ENCODE measurements around the gene RSRC1.
"Not testable (repeated sequence)": the region's sequence is repeated elsewhere in the genome, so short reads cannot be mapped to it uniquely, and the experiment has no call there.

The RSRC1 gene

GRCh38 chr3:158122721-158123120 is 12.8 kb downstream of the RSRC1 start:
- H3K4me3 Mint-ChIP-seq; H3K27me3 Mint-ChIP-seq; H3K27ac Mint-ChIP-seq; H3K9me3 Mint-ChIP-seq; DNase-seq; ATAC-seq (replicated peaks): not testable (repeated sequence)
- H3K36me3 Mint-ChIP-seq (ENCODE audit: insufficient read depth) = peaks cover 32% of the 10 kb centered on the region
- peaks cover 7 to 19% of the 10 kb centered on the region in 2 donors for H3K4me1 Mint-ChIP-seq (ENCODE audit: low read depth in 2 of 2)

- Mint-ChIP-seq H3K4me1 (ENCODE audit: low read depth in 2 of 2) (peaks cover 2 to 15% of the 10 kb centered on the region in 2 donors), H3K36me3 (ENCODE audit: insufficient read depth) (peaks cover 39% of the 10 kb centered on the region), H3K27me3 (no peaks in the 10 kb centered on the region), H3K9me3 (peaks cover 0 to 8% of the 10 kb centered on the region in 2 donors), H3K4me3 (no peak overlapping the region), H3K27ac (no peak overlapping the region)
- no peak for ATAC-seq (replicated peaks)
- DNase-seq = no peak
These were observed 17.6 kb downstream of the RSRC1 start for GRCh38 chr3:158127250-158128219.

GRCh38 chr3:158128755-158129154 is 18.9 kb downstream of the RSRC1 start:
- ATAC-seq (replicated peaks) = no peak
- no peaks in the 10 kb centered on the region for H3K27me3 Mint-ChIP-seq
- peaks cover 2 to 15% of the 10 kb centered on the region in 2 donors for H3K4me1 Mint-ChIP-seq (ENCODE audit: low read depth in 2 of 2)
- peaks cover 0 to 8% of the 10 kb centered on the region in 2 donors for H3K9me3 Mint-ChIP-seq
- no peak overlapping the region for H3K4me3 Mint-ChIP-seq
- H3K27ac Mint-ChIP-seq = no peak overlapping the region
- peaks cover 31% of the 10 kb centered on the region for H3K36me3 Mint-ChIP-seq (ENCODE audit: insufficient read depth)
- no peak for DNase-seq

- no peaks in the 10 kb centered on the region for H3K9me3 Mint-ChIP-seq
These were observed 24.5 kb downstream of the RSRC1 start for GRCh38 chr3:158134363-158134762.

GRCh38 chr3:158140396-158140795 is 30.5 kb downstream of the RSRC1 start:
- no peak for ATAC-seq (replicated peaks)

More at GRCh38 chr3:158134363-158134762, 24.5 kb downstream of the RSRC1 start:
- H3K27me3 Mint-ChIP-seq = no peaks in the 10 kb centered on the region
- ATAC-seq (replicated peaks) (no peak), DNase-seq (no peak)
- peaks cover 12% of the 10 kb centered on the region for H3K36me3 Mint-ChIP-seq (ENCODE audit: insufficient read depth)
- H3K4me3 Mint-ChIP-seq = no peak overlapping the region
- peaks cover 0 to 7% of the 10 kb centered on the region in 2 donors for H3K4me1 Mint-ChIP-seq (ENCODE audit: low read depth in 2 of 2)
- H3K27ac Mint-ChIP-seq = no peak overlapping the region

GRCh38 chr3:158148218-158148617 is 38.3 kb downstream of the RSRC1 start:
- H3K27ac Mint-ChIP-seq = no peak overlapping the region
- DNase-seq = no peak
- peaks cover 2 to 31% of the 10 kb centered on the region in 2 donors for H3K4me1 Mint-ChIP-seq (ENCODE audit: low read depth in 2 of 2)
- no peak for ATAC-seq (replicated peaks)
- no peaks in the 10 kb centered on the region for H3K36me3 Mint-ChIP-seq (ENCODE audit: insufficient read depth)
- H3K9me3 Mint-ChIP-seq = no peaks in the 10 kb centered on the region
- no peak overlapping the region for H3K4me3 Mint-ChIP-seq
- no peaks in the 10 kb centered on the region for H3K27me3 Mint-ChIP-seq

More at GRCh38 chr3:158140396-158140795, 30.5 kb downstream of the RSRC1 start:
- peaks cover 0 to 7% of the 10 kb centered on the region in 2 donors for H3K4me1 Mint-ChIP-seq (ENCODE audit: low read depth in 2 of 2)
- no peaks in the 10 kb centered on the region for H3K27me3 Mint-ChIP-seq
- no peak for DNase-seq
- H3K36me3 Mint-ChIP-seq (ENCODE audit: insufficient read depth) = peaks cover 6% of the 10 kb centered on the region
- no peak overlapping the region for H3K27ac Mint-ChIP-seq
- H3K4me3 Mint-ChIP-seq = no peak overlapping the region
- no peaks in the 10 kb centered on the region for H3K9me3 Mint-ChIP-seq

- Mint-ChIP-seq H3K9me3 (no peaks in the 10 kb centered on the region), H3K36me3 (ENCODE audit: insufficient read depth) (no peaks in the 10 kb centered on the region), H3K4me1 (ENCODE audit: low read depth in 2 of 2) (peaks cover 5 to 30% of the 10 kb centered on the region in 2 donors), H3K4me3 (no peak overlapping the region), H3K27ac (no peak overlapping the region), H3K27me3 (no peaks in the 10 kb centered on the region)
- no peak for ATAC-seq (replicated peaks)
- no peak for DNase-seq
These were observed 42.3 kb downstream of the RSRC1 start for GRCh38 chr3:158152186-158152585.

GRCh38 chr3:158158969-158159368 is 49.1 kb downstream of the RSRC1 start:
- no peak for DNase-seq

GRCh38 chr3:158159714-158160113 is 49.8 kb downstream of the RSRC1 start:
- DNase-seq = no peak
- no peaks in the 10 kb centered on the region for H3K9me3 Mint-ChIP-seq
- no peaks in the 10 kb centered on the region for H3K36me3 Mint-ChIP-seq (ENCODE audit: insufficient read depth)
- no peak overlapping the region for H3K27ac Mint-ChIP-seq
- peaks cover 5% of the 10 kb centered on the region in 2 donors for H3K4me1 Mint-ChIP-seq (ENCODE audit: low read depth in 2 of 2)
- no peak for ATAC-seq (replicated peaks)
- no peaks in the 10 kb centered on the region for H3K27me3 Mint-ChIP-seq
- no peak overlapping the region for H3K4me3 Mint-ChIP-seq

More at GRCh38 chr3:158158969-158159368, 49.1 kb downstream of the RSRC1 start:
- no peak overlapping the region for H3K27ac Mint-ChIP-seq
- peaks cover 5% of the 10 kb centered on the region in 2 donors for H3K4me1 Mint-ChIP-seq (ENCODE audit: low read depth in 2 of 2)
- H3K36me3 Mint-ChIP-seq (ENCODE audit: insufficient read depth) = no peaks in the 10 kb centered on the region
- H3K4me3 Mint-ChIP-seq = no peak overlapping the region
- no peaks in the 10 kb centered on the region for H3K9me3 Mint-ChIP-seq
- H3K27me3 Mint-ChIP-seq = no peaks in the 10 kb centered on the region
- no peak for ATAC-seq (replicated peaks)

GRCh38 chr3:158160958-158161357 is 51.1 kb downstream of the RSRC1 start:
- H3K27ac Mint-ChIP-seq = no peak overlapping the region
- H3K4me1 Mint-ChIP-seq (ENCODE audit: low read depth in 2 of 2) = peaks cover 5 to 9% of the 10 kb centered on the region in 2 donors
- no peak overlapping the region for H3K4me3 Mint-ChIP-seq
- DNase-seq (no peak), ATAC-seq (replicated peaks) (no peak)
- no peaks in the 10 kb centered on the region for H3K9me3 Mint-ChIP-seq
- no peaks in the 10 kb centered on the region for H3K36me3 Mint-ChIP-seq (ENCODE audit: insufficient read depth)
- no peaks in the 10 kb centered on the region for H3K27me3 Mint-ChIP-seq

GRCh38 chr3:158165141-158165655 is 55.3 kb downstream of the RSRC1 start:
- Mint-ChIP-seq H3K27ac (no peak overlapping the region), H3K36me3 (ENCODE audit: insufficient read depth) (no peaks in the 10 kb centered on the region), H3K27me3 (no peaks in the 10 kb centered on the region), H3K4me1 (ENCODE audit: low read depth in 2 of 2) (peaks cover 11 to 16% of the 10 kb centered on the region in 2 donors), H3K4me3 (no peak overlapping the region), H3K9me3 (no peaks in the 10 kb centered on the region)
- no peak for ATAC-seq (replicated peaks)
- DNase-seq = no peak

- no peak for DNase-seq
- no peaks in the 10 kb centered on the region for H3K36me3 Mint-ChIP-seq (ENCODE audit: insufficient read depth)
- no peak overlapping the region for H3K4me3 Mint-ChIP-seq
- H3K27me3 Mint-ChIP-seq = no peaks in the 10 kb centered on the region
- H3K27ac Mint-ChIP-seq = no peak overlapping the region
- H3K9me3 Mint-ChIP-seq = no peaks in the 10 kb centered on the region
- no peak for ATAC-seq (replicated peaks)
- peaks cover 10 to 16% of the 10 kb centered on the region in 2 donors for H3K4me1 Mint-ChIP-seq (ENCODE audit: low read depth in 2 of 2)
These were observed 55.8 kb downstream of the RSRC1 start for GRCh38 chr3:158165730-158166129.

- no peak for DNase-seq
- H3K36me3 Mint-ChIP-seq (ENCODE audit: insufficient read depth) = no peaks in the 10 kb centered on the region
- no peaks in the 10 kb centered on the region for H3K9me3 Mint-ChIP-seq
- no peak overlapping the region for H3K4me3 Mint-ChIP-seq
- H3K4me1 Mint-ChIP-seq (ENCODE audit: low read depth in 2 of 2) = peaks cover 10 to 16% of the 10 kb centered on the region in 2 donors
- no peak overlapping the region for H3K27ac Mint-ChIP-seq
- ATAC-seq (replicated peaks) = no peak
- no peaks in the 10 kb centered on the region for H3K27me3 Mint-ChIP-seq
These were observed 56.3 kb downstream of the RSRC1 start for GRCh38 chr3:158166223-158166622.

Data from effector memory CD8-positive, alpha-beta T cell (primary cell).